ENCODE data around the gene PXDN. TPM values are rescaled to one million over a fixed set of nuclear protein-coding genes. Genes with fewer than 3 reads are reported as not detected.

The PXDN gene
- total and polyA plus RNA-seq, 2 donors (not counting 3 experiments of a cell fraction or from before 2014, with no cell fraction given), result 231 to 308 TPM

DNA sequence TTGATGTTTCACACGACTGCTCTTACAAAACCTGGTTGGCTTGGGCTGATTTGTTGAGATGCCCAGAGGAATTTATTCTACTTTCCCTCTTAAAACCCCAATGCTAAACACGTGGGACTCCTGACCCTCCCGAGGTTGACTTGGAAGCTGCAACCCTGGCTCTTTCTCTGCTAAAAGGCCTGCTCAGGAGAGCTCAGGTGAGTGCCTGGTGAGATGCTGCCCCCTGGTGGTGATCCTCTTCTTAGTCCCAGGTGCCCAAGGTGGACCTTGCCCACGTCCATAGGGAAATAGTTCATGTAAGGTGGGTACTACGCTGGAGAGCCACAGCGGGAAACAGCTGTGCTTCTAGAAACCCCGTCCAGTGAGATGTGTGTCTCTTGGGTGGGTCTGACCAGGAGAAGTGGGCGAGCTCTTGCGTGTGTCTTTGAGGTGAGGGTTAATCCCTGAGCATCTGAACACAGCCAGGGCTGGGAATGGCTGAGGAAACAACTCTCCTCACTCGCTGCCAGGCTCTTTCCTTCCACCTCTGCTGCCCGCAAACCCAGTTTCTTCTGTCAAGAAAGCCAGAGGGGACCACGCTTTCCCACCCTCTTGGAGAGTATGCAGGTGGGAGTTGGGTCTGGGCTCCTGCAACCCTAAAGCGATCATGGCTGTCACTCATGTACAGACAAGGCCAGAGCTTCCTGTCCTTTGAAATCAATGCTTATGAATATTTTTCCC lies 25.5 kb upstream of the PXDN start:
- Histone ChIP-seq H4K20me1 (replicated peaks; ENCODE audit: control insufficient read depth, extremely low read depth, insufficient read depth, low read length) (no peaks in the 10 kb centered on the region), H3K4me2 (ENCODE audit: insufficient read depth, low read length) (no peak overlapping the region), H3K9me3 (replicated peaks; ENCODE audit: control insufficient read depth, insufficient read depth, low read length) (no peaks in the 10 kb centered on the region), H3K4me1 (ENCODE audit: control insufficient read depth, extremely low read depth, insufficient read depth, low read length) (no peaks in the 10 kb centered on the region), H3K36me3 (ENCODE audit: control insufficient read depth in 2 of 2, extremely low read depth in 1 of 2, insufficient read depth in 2 of 2, low read length in 2 of 2) (no peaks in the 10 kb centered on the region), H3K9me1 (replicated peaks; ENCODE audit: control insufficient read depth, extremely low read depth, insufficient read depth, low read length) (no peaks in the 10 kb centered on the region), H3K27me3 (ENCODE audit: control insufficient read depth in 2 of 2, insufficient read depth in 2 of 2, low read length in 2 of 2) (no peaks in the 10 kb centered on the region), H3K27ac (ENCODE audit: insufficient read depth, low read depth, low read length) (no peak overlapping the region), H2AFZ (ENCODE audit: low read depth, low read length) (no peak overlapping the region), H3K4me3 (replicated peaks in 1 of 3; ENCODE audit: insufficient read depth in 1 of 3, low read depth in 1 of 3, low read length in 3 of 3) (no peak overlapping the region), H3K9ac (replicated peaks; ENCODE audit: extremely low read depth, insufficient read depth, low read length) (no peak overlapping the region), H3K79me2 (ENCODE audit: control insufficient read depth, insufficient read depth, low read length) (no peaks in the 10 kb centered on the region)
- no TSS peak for BruUV-seq (replicated peaks)
- FAIRE-seq, result peak; percentile 94
- CTCF ChIA-PET, result interaction anchor here (0.6 to 4.8 kb wide), 21 partner anchors 9 to 1523 kb away, joined by 3 to 61 read pairs (median 4); partner anchors contain the start of gene TMEM18
- DNase-seq (ENCODE audit: low read depth, low spot score), result peak; percentile 51
- intact Hi-C loops (cut with micrococcal nuclease), result loop anchor here (1.0 kb wide), 1 partner anchor 178 kb away; no protein-coding TSS in a partner anchor
- POLR2A ChIA-PET, result no interaction called here
- dilution Hi-C loops (cut with MboI; ENCODE audit: extremely low pct_ligation_motif_present, low sequenced_read_pairs), result no loop called here
- TF ChIP-seq, protein P1, sequence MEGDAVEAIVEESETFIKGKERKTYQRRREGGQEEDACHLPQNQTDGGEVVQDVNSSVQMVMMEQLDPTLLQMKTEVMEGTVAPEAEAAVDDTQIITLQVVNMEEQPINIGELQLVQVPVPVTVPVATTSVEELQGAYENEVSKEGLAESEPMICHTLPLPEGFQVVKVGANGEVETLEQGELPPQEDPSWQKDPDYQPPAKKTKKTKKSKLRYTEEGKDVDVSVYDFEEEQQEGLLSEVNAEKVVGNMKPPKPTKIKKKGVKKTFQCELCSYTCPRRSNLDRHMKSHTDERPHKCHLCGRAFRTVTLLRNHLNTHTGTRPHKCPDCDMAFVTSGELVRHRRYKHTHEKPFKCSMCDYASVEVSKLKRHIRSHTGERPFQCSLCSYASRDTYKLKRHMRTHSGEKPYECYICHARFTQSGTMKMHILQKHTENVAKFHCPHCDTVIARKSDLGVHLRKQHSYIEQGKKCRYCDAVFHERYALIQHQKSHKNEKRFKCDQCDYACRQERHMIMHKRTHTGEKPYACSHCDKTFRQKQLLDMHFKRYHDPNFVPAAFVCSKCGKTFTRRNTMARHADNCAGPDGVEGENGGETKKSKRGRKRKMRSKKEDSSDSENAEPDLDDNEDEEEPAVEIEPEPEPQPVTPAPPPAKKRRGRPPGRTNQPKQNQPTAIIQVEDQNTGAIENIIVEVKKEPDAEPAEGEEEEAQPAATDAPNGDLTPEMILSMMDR (IDR thresholded peaks at IDR 0.05; ENCODE audit: extremely low read depth in 1 of 2, insufficient read depth in 1 of 2, low read depth in 1 of 2, low read length in 2 of 2), result peak; percentile 80
- TF ChIP-seq EZH2 (IDR thresholded peaks at IDR 0.05; ENCODE audit: borderline replicate concordance, low read depth, low read length, severe bottlenecking) (no peak), MYC (IDR thresholded peaks at IDR 0.05; ENCODE audit: low read depth, low read length) (no peak)
- TF ChIP-seq, protein P2, sequence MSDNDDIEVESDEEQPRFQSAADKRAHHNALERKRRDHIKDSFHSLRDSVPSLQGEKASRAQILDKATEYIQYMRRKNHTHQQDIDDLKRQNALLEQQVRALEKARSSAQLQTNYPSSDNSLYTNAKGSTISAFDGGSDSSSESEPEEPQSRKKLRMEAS (IDR thresholded peaks at IDR 0.05; ENCODE audit: insufficient read depth, insufficient read length), result no peak
